GM18507 (cell line): ENCODE measurements around the gene PRRX2.
"Not testable (repeated sequence)": the region's sequence is repeated elsewhere in the genome, so short reads cannot be mapped to it uniquely, and the experiment has no call there.

Experiments used
- DNase-seq: peaks from one replicate; pipeline ENCODE4 v3.0.0; 2011; ENCODE audit warnings: low read depth; ENCODE audit not compliant: insufficient read length; ENCODE audit errors: extremely low spot score
- FAIRE-seq: peaks from 2 replicates; lab custom pipeline; 2011; peaks lifted over from hg19 to GRCh38; lab: Jason Lieb, UNC

The PRRX2 gene

DNA sequence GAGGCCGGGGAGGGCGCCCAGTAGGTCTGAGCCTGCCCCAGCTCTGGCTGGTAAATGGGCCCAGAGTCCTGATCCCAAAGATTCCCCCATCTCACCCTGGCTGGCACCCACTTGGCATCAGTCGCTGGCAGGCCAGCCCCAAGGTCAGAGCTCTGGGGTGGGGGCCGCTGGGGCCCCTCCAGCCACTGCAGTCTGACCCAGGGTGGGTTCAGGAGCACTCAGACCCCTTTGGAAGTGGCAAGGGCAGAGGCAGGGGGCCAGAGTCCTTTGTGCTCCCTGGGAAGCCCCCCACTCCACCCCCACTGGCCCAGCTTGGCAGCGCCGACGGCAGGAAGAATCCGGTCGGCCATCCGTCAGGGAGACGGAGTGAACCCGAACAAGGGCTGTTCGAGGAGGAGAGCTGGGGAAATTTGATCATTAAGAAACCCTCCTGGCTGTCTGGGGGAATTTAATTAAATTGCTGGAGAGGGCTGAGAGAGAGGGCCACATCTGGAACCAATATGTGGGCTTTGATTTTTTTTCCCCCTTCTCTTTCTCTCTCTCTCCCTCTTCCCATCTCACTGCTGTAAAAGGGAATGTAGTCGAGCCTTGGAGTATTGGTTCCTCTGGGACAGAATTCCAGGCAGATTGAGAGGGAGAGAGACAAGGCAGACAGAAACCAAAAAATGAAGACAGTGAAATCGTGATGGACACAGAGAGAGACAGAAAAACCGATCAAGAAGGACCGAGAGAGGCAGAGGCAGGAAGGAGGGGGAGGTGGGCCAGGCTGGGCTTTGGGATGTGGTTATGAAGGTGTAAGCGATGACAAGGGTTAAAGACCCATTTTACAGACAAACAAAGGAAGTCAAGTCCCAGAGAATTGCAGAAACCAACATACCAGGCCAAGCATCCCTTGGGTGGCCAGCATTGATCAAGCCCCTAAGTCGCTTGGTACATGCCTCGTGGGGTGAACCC is 15.4 kb upstream of the PRRX2 start:
- FAIRE-seq (no peak), DNase-seq (no peak)

DNA sequence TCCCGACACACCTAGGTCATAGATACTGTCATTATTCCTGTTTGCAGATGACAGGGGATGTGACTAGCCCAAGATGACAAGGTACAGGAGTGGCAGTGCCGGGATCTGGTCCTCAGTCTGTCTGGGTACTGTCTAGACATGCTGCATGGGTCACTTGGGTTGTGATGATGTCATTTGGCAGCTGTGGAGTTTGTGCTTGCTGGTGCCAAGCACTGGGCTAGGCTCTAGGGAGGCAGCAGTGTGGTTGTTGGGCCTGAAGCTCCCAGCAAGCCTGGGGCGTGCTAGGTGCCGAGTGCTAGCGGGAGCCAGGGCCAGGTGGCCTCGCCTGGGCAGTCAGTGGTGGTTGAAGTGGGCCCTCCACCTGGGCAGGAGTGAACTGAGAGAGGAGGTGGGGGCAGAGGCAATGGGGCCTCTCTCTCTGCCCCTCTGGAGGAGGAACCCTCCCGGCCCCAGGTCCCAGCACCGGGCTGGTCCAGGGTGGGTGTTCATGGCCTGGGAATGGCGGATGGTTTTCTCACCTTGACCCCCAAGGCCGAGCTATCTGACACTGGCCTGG is 14.7 kb upstream of the PRRX2 start:
- FAIRE-seq (no peak), DNase-seq (no peak)

DNA sequence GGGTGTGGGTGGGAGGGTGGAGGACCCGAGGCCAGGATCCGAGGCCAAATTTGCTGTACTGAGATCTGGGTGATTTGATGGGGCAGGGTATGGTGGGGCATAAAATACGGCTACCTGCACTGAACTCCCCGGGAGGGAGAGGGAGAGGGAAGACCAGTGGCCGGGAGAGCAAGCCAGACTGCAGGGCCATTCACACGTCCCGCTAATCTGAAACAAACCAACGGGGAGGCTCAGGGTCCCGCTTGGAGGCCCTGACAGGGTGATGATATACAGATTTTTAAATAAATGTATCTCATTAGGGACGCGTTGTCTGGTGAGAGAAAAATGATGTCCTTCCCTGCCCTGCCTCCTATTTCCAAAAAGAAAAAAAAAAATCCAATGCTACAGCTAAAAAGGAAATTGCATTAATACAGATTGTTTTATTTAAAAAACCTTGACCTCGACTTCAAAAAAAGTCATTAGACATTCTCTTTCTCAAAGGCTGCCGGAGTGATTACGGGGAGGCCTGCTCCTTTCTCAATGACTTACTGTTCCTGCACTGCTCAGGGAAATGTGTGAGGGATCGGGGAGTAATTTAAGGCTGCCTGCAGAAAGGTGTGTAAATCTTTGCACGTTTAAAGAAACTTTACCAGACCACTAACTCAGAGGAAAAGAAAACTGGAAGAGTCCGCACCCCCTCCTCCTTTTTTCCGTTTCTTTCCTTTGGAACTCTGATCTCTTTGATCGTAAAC is 11.5 kb upstream of the PRRX2 start:
- DNase-seq (no peak), FAIRE-seq (no peak)

DNA sequence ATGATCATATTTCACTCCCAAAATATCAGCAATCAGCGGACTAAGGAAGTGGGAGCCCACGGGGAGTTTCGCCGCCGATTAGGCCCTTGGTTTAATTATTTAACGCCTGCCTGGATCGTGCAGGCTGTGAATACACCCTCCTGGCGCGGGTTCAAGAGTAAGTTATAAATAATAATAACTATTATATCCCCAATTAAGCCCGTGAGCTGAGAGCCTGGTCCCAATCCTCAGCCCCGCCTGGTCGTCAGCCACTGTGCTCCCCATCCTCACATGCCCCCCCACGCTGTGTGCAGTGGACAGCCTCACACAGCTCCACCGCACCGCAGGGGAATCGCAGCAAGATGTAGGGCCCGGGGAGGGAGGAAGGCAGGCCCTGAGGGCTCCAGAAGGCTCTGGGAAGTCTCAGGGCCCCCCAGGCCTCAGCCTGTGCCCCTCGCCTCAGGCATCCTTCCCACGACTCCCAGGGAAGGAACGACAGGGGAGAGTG is 10.8 kb upstream of the PRRX2 start:
- no peak for FAIRE-seq
- no peak for DNase-seq

DNA sequence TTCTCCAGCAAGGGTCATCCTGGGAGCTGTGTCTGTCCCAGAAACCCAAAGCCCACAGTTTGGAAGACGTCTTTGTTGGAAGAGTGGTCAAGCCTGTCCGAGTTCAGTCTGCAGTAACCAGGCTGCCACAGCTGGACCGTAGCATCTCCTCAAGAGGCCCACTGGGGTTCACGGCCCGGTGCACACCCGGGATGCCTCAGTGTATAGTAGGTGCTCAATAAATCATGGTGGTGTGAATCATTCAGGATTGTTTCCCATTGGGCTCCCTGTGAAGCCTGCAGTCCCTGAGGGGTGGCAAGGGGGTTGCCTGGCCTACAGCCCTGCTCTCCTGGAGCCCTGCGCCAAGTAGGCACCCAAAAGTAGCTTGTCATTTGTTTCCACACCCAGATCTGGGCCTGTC is 10.3 kb upstream of the PRRX2 start:
- no peak for DNase-seq
- no peak for FAIRE-seq

DNA sequence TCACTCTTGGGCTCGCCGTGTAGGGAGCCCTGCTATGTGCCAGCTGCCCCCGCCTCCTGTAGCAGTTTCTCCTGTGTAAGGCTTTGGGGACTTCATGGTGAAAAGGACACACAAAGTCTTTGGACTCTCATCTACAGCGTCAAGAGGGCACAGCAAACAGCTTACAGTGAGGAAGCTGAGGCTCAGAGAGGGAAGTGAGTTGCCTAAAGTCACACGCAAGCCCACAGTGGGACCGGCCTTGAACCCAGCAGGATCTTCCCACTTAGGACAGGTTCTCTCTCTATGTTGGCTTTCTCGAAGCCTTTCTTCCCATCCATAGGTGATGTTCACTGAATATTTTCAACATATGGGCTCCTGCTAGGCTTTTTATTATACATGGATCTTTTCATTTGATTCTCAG is 9.8 kb upstream of the PRRX2 start:
- no peak for FAIRE-seq
- no peak for DNase-seq

DNA sequence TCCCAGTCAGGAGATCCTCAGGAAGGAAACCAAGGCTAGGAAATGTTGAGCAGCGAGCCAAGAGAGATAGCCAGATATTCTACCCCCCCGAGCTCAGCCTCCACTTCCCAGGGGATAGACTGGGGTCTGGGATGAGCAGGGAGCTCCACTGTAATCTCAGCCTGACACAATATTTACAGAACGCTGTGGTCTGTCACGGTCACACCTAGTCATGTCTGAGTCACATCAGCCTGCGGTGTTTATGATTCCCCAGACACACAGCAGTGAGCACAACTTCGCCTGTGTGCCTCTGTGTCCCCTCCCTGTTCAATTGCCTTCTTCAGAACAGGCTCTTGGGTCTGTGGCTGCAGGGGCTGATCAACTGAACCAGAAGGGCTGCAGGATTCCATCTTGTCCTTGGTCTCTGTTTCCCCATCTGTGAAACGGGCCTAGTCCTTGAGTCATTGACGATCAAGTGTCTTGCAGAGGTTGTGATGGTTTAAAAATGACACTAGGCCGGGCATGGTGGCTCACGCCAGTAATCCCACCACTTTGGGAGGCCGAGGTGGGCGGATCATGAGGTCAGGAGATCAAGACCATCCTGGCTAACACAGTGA is 8.6 kb upstream of the PRRX2 start:
- no peak for DNase-seq

DNA sequence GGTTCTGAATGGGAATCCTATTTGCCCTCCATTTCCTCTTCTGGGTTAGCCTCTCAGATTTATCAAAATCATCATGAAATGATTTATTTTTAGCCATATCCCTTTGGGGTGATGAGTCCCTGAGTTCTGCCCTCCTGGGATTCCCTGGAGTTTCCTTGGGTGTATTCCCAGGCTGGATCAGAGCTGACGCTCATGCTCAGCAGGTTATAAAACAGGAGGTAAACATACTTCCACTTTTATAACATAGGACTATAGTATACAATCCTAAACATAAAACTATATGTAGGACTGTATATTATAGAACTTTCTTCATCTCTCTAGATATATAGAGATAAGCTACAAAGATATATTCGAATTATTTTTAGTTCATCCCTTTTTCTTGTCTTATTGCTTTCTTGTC is 4.4 kb upstream of the PRRX2 start:
- FAIRE-seq (no peak), DNase-seq (no peak)

More for the DNA sequence above, 8.6 kb upstream of the PRRX2 start:
- no peak for FAIRE-seq

DNA sequence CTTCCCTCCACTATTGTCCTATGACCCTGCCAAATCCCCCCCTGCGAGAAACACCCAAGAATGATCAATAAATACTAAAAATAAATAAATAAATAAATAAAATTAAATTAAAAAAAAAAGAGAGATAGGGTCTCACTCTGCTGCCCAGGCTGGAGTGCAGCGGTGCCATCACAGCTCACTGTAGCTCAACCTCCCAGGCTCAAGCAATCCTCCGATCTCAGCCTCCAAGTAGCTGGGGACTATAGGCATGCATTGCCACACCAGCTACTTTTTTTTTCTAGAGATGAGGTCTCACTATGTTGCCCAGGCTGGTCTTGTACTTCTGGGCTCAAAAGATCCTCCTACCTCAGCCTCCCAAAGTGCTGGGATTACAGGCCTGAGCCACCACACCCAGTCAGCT is 3.2 kb upstream of the PRRX2 start:
- not testable (repeated sequence) for FAIRE-seq

DNA sequence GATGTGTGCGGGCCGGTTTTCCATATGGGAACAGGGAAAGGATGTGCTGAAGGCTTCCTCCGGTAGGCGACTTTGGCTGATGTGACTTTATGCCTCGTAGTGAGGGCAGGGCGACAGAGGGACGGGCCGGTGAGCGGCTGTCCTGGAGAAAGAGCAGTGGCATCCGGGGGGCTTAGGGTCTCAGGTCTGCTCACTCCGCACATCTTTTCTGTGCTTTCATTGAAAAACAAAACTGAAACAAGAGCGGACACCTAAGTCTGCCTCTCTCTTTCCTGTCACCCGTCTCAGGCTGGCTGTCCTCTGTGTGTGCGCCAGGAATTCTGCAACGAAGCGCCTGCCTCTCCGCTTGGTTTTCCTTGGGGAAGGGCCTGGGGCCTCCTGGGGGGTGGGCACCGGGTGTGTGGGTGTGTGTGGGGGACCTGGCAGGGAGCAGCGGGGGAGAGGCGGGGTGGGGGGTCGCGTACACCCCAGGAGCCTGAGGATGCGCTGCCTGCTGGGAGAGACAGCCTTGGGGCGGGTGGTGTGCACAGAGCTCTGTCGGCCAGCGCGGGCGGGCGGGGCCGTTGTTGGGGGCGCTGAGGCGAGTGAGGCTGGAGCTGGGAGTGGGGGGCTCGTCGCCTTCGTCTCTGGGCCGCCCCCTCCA is 580 bp upstream of the PRRX2 start:
- FAIRE-seq (no peak), DNase-seq (no peak)

More for the DNA sequence above, 3.2 kb upstream of the PRRX2 start:
- DNase-seq, result not testable (repeated sequence)

DNA sequence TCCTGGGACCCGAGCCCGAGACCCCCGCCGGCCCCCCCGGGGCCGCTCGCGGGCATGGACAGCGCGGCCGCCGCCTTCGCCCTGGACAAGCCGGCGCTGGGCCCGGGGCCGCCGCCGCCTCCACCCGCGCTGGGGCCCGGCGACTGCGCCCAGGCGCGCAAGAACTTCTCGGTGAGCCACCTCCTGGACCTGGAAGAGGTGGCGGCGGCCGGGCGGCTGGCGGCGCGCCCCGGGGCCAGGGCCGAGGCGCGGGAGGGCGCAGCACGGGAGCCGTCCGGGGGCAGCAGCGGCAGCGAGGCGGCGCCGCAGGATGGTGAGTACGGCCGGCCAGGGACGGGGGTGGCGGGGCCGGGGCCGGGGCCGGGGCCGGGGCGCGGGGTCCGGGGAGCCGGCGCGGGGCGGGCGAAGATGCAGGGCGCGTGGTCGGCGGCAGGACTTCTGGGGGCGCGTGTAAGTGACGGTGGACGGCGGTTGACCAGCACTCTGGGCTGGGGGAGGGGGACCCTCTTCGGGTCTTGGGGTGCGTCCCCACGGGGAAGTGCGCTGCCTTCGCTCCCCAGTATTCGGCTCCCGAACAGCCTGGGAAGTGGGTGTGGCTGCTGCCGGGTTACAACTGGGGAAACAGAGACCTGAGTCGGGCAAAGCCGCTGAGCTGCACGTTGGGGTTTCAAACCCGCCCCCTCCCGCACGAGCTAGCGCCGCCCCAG is 520 bp downstream of the PRRX2 start:
- no peak for DNase-seq

DNA sequence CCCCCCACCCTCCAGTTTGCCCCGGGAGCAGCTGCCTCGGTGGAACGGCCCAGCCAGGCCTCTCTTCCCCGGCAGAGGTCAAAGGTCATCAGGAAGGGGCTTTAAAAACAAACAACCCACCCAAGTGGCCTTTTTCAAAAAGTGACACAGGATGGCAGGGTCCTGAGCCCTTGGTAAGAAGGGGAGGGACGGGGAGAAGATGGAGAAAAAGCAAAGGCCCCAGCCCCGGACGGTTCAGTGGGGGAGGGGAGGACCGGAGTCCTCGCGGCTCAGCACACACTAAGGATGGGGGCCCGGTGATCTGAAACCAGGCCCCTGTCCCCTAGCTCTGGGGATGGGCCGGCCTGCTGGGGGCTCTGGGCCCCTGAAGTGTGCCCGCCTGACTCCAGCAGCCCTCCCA is 1.1 kb downstream of the PRRX2 start:
- FAIRE-seq (no peak), DNase-seq (no peak)

More for the DNA sequence above, 520 bp downstream of the PRRX2 start:
- FAIRE-seq, result no peak

DNA sequence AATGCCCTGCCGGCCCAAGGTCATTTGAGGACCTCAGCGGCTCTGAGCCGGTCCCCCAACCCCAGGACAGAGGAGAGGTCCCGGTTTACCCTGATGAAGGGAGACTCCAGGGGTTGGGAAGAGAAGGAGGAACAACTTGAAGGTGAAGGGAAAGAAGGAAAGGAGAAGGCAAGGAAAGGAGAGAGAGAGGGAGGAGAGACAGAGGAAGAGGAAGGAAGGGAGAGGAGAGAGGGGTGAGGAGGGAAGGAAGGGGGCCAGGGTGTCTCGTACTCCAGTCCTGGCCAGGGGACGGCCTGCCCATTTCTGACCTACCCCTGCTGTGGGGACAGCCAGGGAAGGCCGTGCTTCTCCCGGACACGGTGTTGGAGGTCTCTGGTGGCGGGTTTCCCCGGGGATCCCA is 1.9 kb downstream of the PRRX2 start:
- DNase-seq, result no peak
- no peak for FAIRE-seq

DNA sequence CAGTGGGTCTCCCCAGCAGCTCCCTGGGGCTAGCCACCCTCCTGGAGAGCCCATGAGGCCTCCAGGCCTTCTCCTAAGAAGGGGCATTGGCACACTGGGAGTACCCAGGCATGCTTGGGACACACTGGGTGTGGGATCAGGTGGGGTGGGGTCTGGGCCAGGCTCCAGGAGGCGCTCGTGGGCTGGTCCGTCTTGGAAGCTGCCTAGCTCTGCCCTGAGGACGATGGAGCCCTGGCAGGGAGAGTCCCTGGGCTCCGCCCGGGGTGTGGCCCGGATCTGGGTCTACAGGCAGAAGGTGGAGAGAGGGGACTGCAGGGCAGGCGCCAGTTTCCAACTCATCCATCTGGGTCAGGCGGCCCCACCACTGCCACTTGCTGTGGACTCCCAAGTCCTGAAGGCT is 2.4 kb downstream of the PRRX2 start:
- DNase-seq (no peak), FAIRE-seq (no peak)

DNA sequence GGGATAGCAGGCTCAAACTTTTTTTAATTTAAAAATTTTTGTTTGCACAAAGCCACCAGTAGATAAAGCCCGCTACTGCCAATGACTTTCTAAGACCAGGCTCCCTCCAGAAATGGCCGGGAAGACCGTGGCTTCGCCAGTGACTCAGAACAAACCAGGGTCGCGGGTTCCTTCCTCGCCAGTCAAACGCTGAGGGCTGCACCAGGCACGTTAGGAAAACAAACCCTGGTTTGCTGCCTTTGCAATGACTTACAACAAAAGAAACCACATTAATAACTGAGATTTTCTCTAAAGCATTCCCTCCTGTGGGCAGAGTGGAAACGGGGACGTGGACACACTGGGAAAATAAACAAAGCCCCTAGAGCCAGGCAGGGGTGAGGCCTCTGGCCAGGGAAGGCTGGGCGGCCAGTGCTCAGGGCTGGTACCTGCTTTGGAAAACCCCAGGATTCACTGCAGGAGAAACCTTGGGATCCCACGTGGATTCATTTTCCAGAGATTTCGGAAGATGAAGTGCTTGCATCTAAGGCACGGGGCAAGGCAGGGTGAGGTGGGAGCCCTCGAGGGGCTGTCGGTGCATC is 3.8 kb downstream of the PRRX2 start:
- no peak for FAIRE-seq
- DNase-seq, result no peak

DNA sequence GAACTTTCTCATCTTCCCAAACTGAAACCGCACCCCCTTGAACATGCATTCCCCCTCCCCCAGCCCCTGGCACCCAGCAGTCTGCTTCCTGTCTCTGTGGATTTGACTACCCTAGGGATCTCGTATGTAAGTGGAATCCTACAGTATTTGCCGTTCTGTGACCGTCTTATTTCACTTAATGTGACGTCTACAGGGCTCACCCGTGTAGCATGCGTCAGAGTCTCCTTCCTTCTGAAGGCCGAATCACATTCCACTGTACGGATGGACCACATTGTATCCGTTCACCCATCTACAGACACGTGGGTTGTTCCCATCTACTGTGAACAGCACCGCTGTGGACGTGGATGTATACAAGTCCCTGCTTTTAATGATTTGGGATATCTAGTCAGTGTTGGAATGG is 4.5 kb downstream of the PRRX2 start:
- FAIRE-seq (no peak), DNase-seq (no peak)

DNA sequence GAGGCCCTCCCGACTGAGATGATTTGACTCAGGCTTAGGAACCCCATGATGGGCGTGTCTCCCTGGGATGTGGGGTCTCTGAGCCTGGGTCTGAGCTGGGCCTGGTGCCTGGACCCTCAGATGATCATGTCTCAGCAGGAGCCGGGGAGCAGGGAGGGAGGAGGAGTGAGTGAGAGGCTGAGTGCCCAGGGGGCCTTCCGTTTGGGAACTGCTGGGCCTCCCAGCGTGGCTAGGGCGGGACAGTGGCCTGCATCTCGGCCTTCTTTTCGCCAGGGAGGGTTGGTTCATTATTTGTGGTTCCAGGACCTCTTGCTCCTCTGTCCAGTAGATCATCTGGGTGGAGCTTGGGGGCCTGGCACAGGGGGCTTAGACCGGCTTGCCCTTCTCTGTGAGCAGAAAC is 5.6 kb downstream of the PRRX2 start:
- DNase-seq, result no peak
- no peak for FAIRE-seq

DNA sequence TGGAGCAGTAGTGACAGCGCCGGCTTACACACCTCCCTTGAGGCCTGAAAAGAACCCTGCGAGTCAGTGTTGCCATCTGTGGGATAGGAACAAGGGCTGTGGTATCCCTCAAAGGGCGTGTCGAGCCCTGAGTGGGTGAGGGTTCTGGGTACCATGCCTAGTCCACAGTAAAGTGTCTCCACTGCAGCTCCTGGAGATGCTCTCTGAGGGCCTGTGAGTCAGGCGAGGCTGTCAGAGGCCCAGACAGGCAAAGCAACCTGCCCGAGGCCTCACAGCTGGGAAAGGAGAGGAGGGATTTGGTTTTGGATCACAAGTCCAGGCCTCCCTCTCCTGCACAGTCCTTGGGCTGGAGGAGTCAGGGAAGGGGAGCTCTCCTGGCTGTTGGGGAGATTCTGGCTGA is 6.1 kb downstream of the PRRX2 start:
- FAIRE-seq (no peak), DNase-seq (no peak)

DNA sequence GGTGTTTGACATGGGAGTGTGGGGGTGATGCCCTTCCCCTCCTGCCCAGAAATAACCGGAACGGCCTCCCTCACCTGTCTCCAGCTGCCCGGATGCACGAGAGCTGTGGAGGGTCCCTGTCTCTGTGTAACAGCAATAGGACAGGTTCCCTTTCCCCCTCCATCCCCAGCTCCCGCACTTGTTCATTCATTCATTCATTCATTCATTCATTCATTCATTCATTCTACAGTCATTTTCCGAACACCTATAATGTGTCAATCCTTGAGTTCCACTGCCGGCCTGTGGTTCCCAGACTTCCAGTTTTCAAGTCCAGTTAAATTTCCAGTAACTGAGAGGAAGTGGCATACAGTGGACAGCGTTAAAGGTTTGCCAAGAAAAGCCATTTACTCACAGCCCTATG is 7.3 kb downstream of the PRRX2 start:
- FAIRE-seq, result no peak
- no peak for DNase-seq
